ENCODE data around the gene DEFB108B.
"Not testable (repeated sequence)": the region's sequence is repeated elsewhere in the genome, so short reads cannot be mapped to it uniquely, and the experiment has no call there.

DEFB108B gene

GRCh38 chr11:71813481-71814355 is 19.3 kb upstream of the DEFB108B start:
- peak; percentile 88 for DNase-seq (ENCODE audit: low spot score)

GRCh38 chr11:71821539-71821938 is 11.5 kb upstream of the DEFB108B start:
- not testable (repeated sequence) for DNase-seq (ENCODE audit: low spot score)

- DNase-seq (ENCODE audit: low spot score): not testable (repeated sequence)
Observed at GRCh38 chr11:71829247-71829646, 3.8 kb upstream of the DEFB108B start.

- DNase-seq (ENCODE audit: low spot score): not testable (repeated sequence)
Observed at GRCh38 chr11:71829686-71830085, 3.3 kb upstream of the DEFB108B start.

- DNase-seq (ENCODE audit: low spot score): not testable (repeated sequence)
Observed at GRCh38 chr11:71842720-71843119, 9.7 kb downstream of the DEFB108B start.

GRCh38 chr11:71843355-71843754 is 10.4 kb downstream of the DEFB108B start:
- not testable (repeated sequence) for DNase-seq (ENCODE audit: low spot score)

GRCh38 chr11:71843858-71844257 is 10.9 kb downstream of the DEFB108B start:
- no peak for DNase-seq (ENCODE audit: low spot score)

- not testable (repeated sequence) for DNase-seq (ENCODE audit: low spot score)
Observed at GRCh38 chr11:71853895-71854294, 20.9 kb downstream of the DEFB108B start.

- DNase-seq (ENCODE audit: low spot score): not testable (repeated sequence)
Observed at GRCh38 chr11:71855880-71856279, 22.9 kb downstream of the DEFB108B start.

GRCh38 chr11:71860835-71861234 is 27.8 kb downstream of the DEFB108B start:
- not testable (repeated sequence) for DNase-seq (ENCODE audit: low spot score)

GRCh38 chr11:71863978-71864627 is 31.1 kb downstream of the DEFB108B start:
- DNase-seq (ENCODE audit: low spot score): peak; percentile 23

GRCh38 chr11:71867209-71867608 is 34.2 kb downstream of the DEFB108B start:
- not testable (repeated sequence) for DNase-seq (ENCODE audit: low spot score)

- DNase-seq (ENCODE audit: low spot score): not testable (repeated sequence)
Observed at GRCh38 chr11:71869931-71870330, 36.9 kb downstream of the DEFB108B start.

- not testable (repeated sequence) for DNase-seq (ENCODE audit: low spot score)
Observed at GRCh38 chr11:71870661-71871060, 37.7 kb downstream of the DEFB108B start.

GRCh38 chr11:71876262-71876661 is 43.3 kb downstream of the DEFB108B start:
- not testable (repeated sequence) for DNase-seq (ENCODE audit: low spot score)

GRCh38 chr11:71878059-71878458 is 45.1 kb downstream of the DEFB108B start, which contains the start of gene DEFB131B:
DEFB131B (plus strand) TSS chr11:71878453; CDS start chr11:71878453, 0 bp downstream.
- not testable (repeated sequence) for DNase-seq (ENCODE audit: low spot score)

- not testable (repeated sequence) for DNase-seq (ENCODE audit: low spot score)
Observed at GRCh38 chr11:71885806-71886205, 52.8 kb downstream of the DEFB108B start.

Measured in Ammon's horn (tissue), 1 donor.